Tongue (tissue), 2 donors: ENCODE results near the gene GOLPH3L. TPM values are rescaled to one million over a fixed set of nuclear protein-coding genes. Genes with fewer than 3 reads are reported as not detected.
"Not testable (repeated sequence)": the region's sequence is repeated elsewhere in the genome, so short reads cannot be mapped to it uniquely, and the experiment has no call there.

ENCODE experiments used
- DNase-seq: peaks from one replicate; pipeline ENCODE4 v3.0.0-alpha.2; 2015
- total RNA-seq: library from RNA; depleted of rRNA; stranded (reverse); fragments of >200 nt; gene quantifications from one replicate; pipeline ENCODE4 v1.2.3, GENCODE V29; 2014

The GOLPH3L gene
- total RNA-seq, 1 donor from 2014 or later = 15.5 TPM

DNA sequence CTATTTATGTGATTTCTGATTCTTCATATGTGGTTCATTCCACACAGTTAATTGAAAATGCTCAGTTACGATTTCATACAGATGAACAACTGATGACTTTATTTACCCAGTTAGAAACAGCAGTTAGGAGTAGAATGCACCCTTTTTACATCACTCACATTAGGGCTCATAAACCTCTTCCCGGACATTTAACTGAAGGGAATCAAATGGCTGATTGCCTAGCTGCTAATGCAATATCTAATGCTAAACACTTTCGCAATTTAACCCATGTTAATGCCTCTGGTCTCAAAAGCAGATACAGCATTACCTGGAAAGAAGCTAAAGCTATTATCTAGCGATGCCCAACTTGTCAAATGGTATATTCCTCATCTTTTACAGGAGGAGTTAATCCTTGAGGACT is 39.9 kb downstream of the GOLPH3L start:
- not testable (repeated sequence) for DNase-seq

DNA sequence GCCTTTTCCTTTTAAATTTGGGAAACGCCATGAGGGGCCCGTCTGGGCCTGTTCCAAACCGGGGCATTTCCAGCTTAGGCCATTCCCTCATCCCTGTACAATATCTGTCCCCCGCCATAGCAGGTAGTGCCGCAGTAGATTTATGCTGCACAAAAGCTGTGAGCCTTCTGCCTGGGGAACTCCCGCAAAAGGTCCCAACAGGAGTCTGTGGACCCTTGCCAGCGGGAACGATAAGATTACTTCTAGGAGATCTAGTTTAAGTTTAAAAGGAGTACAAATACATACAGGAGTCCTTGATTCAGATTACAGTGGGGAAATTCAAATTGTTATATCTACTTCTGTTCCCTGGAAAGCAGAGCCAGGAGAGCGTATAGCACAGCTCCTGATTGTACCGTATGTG is 42.3 kb downstream of the GOLPH3L start:
- DNase-seq = not testable (repeated sequence)

DNA sequence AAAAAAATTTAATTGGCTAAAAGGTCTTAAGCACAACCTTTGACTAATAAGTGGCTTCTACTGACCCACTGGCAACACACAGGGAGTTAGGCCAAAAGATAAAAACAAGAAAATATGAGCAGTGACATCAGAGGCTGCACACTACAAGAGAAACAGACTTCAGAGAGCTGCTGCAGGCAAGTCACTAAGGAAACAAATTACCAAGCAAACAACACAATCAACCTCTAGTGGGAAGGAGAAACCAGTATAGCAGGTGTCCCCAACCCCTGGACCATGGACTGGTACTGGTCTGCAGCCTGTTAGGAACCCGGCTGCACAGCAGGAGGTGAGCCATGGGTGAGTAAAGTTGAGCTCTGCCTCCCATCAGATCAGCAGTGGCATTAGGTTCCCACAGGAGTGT is 46.8 kb downstream of the GOLPH3L start:
- DNase-seq = no peak

DNA sequence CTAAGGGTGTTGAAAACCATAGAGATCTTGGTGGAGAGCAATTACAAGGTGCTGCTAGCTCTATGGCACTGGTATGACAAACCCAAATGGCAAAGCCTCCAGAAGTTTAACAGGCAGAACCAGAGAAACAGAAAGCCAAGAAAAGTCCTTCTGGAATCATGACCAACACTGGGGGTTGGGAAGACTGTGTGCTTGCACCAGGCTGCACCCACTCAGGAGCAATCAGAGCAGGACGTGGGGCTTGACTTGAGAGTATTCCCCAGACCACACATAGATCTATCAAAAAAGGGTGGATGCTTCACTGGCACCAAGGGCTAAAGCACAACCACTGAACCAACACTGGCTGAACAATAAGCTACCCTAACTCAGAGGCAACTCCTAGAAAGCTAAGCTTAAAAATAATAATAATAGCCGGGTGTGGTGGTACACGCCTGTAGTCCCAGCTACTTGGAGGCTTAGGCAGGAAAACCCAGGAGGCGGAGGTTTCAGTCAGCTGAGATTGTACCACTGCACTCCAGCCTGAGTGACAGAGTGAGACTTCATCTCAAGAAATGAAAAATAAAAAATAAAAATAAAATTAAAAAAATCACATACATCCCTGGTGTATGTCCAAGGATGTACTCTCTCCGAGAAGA is 47.4 kb downstream of the GOLPH3L start:
- no peak for DNase-seq

DNA sequence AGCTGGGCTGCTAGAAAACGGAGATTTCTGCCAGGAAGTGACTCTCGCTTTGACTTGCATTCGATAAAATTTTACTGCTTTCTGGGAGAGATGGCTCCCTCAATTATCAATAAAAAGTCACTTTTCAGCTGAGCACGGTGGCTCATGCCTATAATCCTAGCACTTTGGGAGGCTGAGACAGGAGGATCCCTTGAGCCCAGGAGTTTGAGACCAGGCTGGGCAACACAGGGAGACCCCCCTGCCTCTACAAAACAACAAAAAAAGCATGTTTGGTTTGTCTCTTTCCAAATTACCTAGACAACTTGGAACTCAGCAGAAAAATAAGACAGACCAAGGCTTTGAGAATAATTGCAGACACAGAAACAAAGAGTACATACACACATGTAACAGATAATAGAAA is 54.7 kb downstream of the GOLPH3L start:
- no peak for DNase-seq

DNA sequence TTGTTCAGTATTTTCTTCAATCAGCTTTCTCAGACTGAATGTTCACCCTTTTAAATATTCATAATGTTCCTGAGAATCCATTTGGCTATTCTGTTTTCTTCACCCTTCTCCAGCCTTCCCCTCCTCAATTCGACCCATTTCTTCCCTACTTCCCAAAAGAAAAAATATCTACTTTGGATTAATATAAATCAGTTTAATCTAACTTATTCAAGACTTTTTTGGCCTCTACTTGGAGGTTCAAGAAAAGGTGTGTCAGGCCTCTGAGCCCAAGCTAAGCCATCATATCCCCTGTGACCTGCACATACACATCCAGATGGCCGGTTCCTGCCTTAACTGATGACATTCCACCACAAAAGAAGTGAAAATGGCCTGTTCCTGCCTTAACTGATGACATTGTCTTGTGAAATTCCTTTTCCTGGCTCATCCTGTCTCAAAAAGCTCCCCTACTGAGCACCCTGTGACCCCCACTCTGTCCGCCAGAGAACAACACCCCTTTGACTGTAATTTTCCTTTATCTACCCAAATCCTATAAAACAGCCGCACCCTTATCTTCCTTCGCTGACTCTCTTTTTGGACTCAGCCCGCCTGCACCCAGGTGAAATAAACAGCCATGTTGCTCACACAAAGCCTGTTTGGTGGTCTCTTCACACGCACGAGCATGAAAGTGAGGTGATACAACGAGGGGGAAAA is 55.7 kb downstream of the GOLPH3L start:
- DNase-seq = not testable (repeated sequence)

DNA sequence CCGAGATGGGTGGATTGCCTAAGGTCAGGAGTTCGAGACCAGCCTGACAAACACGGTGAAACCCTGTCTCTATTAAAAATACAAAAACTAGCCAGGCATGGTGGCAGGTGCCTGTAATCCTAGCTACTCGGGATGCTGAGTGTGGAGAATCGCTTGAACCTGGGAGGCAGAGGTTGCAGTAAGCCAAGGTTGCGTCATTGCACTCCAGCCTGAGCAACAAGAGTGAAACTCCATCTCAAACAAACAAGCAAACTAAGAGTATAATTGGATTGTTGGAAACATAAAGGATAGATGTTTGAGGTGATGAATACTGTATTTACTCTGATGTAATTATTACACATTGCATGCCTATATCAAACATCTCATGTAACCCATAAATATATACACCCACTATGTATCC is 58.5 kb downstream of the GOLPH3L start:
- not testable (repeated sequence) for DNase-seq

DNA sequence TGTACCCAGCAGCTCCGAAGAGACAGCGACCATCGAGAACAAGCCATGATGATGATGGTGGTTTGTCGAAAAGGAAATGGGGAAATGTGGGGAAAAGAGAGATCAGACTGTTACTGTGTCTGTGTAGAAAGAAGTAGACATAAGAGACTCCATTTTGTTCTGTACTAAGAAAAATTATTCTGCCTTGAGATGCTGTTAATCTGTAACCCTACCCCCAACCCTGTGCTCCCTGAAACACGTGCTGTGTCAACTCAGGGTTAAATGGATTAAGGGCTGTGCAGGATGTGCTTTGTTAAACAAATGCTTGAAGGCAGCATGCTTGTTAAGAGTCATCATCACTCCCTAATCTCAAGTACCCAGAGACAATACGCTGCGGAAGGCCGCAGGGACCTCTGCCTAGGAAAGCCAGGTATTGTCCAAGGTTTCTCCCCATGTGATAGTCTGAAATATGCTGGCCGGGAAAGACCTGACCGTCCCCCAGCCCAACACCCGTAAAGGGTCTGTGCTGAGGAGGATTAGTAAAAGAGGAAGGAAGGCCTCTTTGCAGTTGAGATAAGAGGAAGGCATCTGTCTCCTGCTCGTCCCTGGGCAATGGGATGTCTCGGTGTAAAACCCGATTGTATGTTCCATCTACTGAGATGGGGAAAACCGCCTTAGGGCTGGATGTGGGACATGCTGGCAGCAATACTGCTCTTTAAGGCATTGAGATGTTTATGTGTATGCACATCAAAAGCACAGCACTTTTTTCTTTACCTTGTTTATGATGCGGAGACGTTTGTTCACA is 61.9 kb downstream of the GOLPH3L start:
- not testable (repeated sequence) for DNase-seq

DNA sequence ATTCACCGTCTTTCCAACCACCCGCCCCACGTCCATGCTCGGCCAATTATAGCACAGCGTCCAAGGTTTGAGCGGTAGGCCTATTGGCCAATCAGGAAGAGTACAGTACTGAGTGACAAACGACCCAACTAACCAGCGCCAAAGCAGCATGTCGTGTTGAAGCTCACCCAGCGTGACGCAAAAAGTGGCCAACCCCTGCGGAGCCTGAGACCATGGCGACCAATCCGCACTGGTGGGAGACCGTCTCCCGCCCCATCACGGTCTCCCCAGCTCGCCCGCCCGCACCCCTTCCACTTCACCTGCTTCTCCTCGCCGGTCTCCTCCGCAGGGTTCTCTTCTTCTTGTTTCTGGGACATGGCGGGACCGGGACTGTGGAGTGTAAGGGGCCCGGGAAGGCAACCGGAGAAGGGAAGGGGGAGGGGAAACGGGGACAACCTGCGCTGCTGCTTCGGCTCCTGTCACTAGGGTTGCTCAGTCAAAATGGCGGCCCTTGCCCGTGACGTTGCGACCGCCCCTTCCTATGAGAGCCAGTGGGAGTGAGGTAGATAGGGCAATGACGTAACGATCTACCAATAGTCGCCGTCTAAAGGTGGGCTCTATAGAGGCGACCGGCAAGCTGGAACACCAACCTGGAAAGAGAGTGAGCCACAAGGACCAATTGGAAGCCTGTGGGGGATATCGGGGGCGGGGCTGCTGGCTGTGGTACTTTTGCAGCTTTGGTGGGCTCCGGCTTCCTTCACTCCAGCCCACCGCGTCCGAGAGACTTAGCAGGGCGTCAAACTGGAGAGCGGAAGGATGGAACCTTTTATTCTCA is 67.6 kb downstream of the GOLPH3L start, which contains the start of gene ENSA:
Gene ENSA, minus strand, starts transcription at position 498 of the 814 bp plus-strand sequence. Its CDS starts 142 bp downstream, at position 356.
- DNase-seq = peak; percentile 100

DNA sequence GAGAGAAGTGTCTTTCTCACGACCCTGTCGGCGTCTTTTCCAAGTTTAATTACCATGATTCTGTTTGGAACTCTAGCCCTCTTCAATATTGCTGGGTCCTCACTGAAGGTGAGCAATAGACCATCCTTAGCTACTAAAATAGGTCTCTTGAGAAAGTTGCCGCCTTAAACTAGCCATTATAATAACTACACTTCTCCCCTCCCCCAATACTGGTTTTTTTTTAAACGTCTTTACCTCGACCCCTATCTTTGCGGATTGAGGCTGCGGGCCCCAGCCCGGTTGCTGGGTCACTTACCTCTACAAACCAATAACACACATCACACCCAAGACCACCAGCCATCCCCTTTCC is 68.2 kb downstream of the GOLPH3L start:
- no peak for DNase-seq

DNA sequence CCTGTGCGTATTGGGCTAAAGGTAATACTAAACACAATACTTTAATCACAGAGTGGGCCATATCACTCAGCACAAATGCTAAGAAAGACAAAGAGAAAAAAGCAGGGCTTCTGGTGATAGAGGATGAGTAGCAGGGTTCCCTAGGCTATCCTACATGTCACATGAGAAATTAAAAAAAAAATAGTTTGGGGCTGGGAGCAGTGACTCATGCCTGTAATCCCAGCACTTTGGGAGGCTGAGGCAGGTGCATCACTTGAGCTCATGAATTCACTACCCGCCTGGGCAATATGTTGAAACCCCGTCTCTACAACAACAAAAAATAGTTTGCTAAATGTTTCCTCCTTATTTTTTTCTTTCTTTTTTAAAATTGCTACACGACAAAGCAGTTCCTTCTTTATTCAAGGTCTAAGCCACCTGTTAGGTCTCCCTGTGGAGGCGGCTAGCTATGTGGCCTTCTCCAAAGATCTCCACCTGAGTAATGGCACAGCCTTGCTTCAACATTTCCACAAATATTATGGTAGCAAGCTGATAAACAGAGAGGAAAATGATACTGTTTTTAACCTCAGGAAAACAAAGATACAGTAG is 69.0 kb downstream of the GOLPH3L start:
- DNase-seq = no peak

DNA sequence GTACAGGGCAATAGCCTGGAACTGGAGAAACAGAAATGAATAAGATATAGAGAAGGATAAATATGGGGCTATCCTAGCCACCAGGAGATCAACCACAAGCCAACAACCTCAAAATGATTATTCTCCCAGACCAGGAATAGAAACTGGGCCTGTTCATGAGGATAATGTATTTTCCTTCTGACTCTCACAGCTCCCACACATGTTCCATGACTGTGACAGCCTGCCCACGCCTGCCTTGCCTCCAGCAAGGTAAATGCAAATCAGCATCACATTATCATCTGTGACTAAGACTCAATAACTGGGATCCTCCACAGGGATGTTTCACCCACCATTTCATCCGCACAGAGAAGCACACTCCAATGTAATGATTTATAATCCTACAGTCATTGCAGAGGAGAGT is 70.8 kb downstream of the GOLPH3L start:
- DNase-seq = no peak

DNA sequence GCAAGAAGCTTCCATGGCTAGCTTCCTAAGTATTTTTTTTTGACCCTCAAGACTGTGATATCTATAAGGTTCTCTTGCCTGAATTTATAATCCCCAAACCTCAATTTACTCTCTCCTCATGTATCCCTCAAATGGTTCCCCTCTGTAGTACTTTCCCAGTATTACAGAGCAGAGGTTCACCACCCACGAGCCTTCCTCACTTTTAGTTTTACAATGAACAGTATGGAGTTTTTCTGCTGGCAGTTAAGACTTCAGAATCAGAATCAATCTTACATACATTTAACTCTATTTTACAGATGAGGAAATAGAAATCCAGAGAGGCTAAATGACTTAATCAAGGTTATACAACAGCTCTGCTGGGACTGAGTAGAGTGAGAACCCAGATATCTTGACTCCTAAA is 72.4 kb downstream of the GOLPH3L start:
- not testable (repeated sequence) for DNase-seq

DNA sequence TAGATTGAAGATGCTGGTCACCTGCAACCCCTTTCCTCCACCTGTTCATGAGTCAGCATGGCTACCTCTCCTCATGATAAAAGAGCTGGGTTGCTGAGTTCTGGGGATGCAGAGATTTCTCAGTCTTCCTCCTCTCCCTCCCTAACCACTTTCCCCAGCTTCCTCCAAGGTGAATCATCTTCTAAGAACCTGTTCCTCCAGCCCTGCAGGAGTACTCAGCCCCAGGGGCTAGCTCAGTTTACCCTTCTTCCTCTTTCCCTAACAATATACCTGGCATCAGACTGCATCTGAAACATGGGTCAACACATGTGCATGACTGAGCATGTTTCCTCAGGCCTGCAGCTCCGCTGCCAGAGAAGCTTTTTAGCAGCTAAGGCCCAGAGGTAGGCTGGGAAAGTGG is 72.8 kb downstream of the GOLPH3L start:
- not testable (repeated sequence) for DNase-seq

DNA sequence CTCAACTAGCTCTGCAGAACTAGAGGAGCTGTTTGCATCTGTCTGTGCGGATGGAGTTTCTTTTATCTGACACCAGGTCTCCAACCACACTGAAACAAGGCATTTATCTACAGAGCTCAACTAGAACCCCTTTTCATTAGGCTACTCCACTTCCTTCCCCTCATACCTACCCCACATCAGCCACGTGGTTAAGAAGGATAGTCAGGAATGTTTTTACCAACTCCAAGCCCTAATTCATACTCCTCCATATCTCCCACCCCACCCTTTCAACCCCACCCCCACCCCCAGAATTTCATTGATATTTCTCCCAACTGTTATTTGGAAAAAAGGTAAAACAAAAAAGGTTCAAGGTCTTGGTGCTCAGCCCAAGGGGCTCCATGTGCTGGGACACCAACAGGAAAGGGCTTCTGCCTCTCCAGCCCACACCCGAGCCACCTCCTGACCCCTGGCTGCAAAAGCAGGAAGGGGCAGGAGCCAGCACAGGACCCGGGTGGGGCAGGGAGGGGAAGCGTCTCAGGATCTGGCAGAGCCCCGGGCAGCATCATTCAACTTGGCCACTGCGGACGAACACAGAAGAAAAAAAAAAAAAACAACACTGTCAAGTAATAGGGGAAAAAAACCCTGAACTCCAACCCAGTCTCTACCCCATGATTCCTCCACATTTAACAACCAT is 74.5 kb downstream of the GOLPH3L start:
- no peak for DNase-seq

DNA sequence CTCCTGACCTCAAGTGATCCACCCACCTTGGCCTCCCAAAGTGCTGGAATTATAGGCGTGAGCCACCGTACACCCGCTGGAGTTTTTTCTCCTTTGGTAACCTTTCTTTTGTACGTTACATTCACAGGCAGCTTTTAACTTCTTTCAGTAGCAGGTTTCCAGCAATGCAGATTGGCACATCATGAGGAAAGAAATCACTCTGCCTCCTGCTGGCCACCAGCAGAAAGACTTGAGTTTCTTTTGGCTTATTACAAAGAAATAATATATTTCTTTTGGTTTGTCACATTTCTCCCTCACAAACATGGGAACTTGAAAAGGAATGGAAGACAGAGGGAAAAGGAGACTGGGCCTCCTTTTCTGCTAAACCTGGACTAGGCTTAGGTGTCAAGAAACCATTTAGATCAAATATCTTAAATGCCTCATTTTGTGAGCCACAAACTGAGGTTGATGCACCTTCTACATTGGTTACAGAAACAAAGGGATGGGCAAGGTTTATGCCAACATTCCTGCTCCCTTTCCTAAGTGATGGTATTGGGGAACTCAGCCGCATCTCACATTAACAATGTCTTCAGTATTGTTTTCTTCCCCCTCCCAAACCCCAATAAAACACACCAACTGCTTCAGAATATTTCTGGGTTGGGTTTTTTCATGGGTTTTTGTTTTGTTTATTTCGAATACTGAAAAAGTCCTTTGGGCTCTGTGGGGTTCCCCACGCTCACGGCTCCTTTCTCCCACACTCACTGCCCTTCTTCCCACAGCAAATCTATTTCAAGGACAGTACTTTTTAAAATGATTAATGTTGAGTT is 75.3 kb downstream of the GOLPH3L start:
- DNase-seq = peak; percentile 70

DNA sequence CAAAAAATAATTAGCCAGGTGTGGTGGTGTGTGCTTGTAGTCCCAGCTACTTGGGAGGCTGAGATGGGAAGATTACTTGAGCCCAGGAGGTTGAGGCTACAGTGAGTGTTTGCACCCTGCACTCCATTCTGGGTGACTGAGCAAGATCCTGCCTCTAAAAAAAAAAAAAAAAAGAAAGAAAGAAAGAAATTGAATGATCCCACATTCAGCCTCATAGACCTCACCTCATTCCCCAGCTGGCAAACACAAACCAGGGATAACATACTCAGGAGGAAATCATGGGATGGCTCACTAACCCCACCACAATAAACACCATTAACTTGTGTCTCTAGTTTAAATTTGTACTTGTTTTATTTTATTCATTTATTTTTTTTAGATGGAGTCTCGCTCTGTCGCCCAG is 76.0 kb downstream of the GOLPH3L start:
- no peak for DNase-seq

DNA sequence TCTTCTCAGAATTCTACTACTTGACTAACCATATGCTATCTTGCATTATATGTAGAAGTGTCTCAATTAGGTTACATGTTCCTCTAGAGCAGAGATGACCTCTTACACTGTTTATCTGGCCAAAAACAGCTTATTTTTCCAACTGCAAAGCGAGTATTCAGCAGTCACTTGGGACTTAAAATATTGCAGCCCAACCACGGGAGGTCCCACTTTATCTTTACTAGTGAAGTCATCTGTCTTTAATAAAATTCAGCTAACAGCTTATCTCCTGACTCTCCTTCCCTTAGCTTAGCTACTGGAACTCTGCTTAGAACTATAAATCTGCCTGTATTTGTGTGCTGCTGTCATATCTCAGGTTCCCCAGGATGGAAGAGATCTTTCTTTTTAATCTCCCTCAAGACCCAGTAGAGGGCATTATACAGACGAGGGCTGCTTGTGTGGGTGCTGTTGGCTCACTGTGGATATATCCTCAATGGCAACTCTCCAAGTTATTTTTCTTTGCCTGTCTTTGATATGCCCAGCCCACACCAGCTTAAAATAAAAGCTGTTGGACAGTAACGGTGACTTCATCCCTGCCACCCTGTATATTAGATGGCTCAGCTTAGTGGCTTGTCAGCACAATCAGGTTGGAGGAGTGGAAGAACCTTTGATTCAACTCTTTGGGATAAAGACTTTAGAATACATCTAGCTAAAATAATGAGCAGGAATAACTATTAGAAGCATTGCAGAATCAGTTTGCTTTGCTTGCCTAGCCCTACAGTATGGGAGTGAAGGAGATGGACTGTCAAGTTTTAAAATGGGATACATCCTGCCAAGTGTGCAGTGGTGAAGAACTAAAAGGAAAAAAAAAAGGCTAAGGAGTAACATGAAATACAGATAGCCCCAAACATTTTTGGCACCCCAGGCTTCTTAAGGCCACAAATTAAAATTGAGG is 77.1 kb downstream of the GOLPH3L start:
- peak; percentile 62 for DNase-seq
